GM10248 (cell line): Measurements from ENCODE around the gene LTA4H.

ENCODE experiments used
- CTCF ChIA-PET: fragments of 300-600 bp; sonication (Branson Sonifier 250); formaldehyde crosslinking; extraction: SDS; loops from one replicate; lab custom pipeline; 2021; ENCODE audit warnings: antibody characterized with exemption; lab: Yijun Ruan, JAX
- POLR2A ChIA-PET: fragments of 350-650 bp; sonication (Branson Sonifier 250); formaldehyde crosslinking; extraction: SDS; loops from one replicate; lab custom pipeline; 2020; ENCODE audit warnings: antibody characterized with exemption; lab: Yijun Ruan, JAX
- DNase-seq: peaks from one replicate; pipeline ENCODE4 v3.0.0; 2012; ENCODE audit errors: extremely low spot score
- CTCF ChIP-seq: IDR thresholded peaks from 2 replicates; pipeline ENCODE4 v1.5.1; 2012; ENCODE audit warnings: mild to moderate bottlenecking, low read depth; ENCODE audit errors: extremely low read depth, missing control alignments, control extremely low read depth

The LTA4H gene

GRCh38 chr12:96000858-96001257 is 34.5 kb downstream of the LTA4H start:
- DNase-seq: no peak
- ChIA-PET CTCF (interaction anchor here (1.1 to 3.6 kb wide), 8 partner anchors 10 to 214 kb away, joined by 3 to 28 read pairs (median 6); no protein-coding TSS in a partner anchor), POLR2A (no interaction called here)
- no peak for TF ChIP-seq CTCF

- no peak for TF ChIP-seq CTCF
- ChIA-PET POLR2A (interaction anchor here (0.6 kb wide), 1 partner anchor 1010 kb away, joined by 3 read pairs; no protein-coding TSS in a partner anchor), CTCF (interaction anchor here (0.9 to 3.6 kb wide), 23 partner anchors 8 to 518 kb away, joined by 3 to 28 read pairs (median 9); partner anchors contain the start of genes AMDHD1 and CCDC38)
- DNase-seq: no peak
Measured at GRCh38 chr12:95999484-95999883, 35.9 kb downstream of the LTA4H start.

GRCh38 chr12:95998611-95999286 is 36.6 kb downstream of the LTA4H start:
- POLR2A ChIA-PET: interaction anchor here (0.6 kb wide), 1 partner anchor 1009 kb away, joined by 3 read pairs; no protein-coding TSS in a partner anchor
- CTCF ChIA-PET: interaction anchor here (0.7 to 3.6 kb wide), 31 partner anchors 9 to 519 kb away, joined by 3 to 28 read pairs (median 5); partner anchors contain the start of genes AMDHD1 and CCDC38
- TF ChIP-seq CTCF: peak; percentile 70
- DNase-seq: peak; percentile 72

GRCh38 chr12:95997911-95998510 is 37.4 kb downstream of the LTA4H start:
- POLR2A ChIA-PET: no interaction called here
- no peak for TF ChIP-seq CTCF
- CTCF ChIA-PET: interaction anchor here (0.7 to 3.6 kb wide), 26 partner anchors 8 to 520 kb away, joined by 3 to 28 read pairs (median 9); partner anchors contain the start of genes AMDHD1 and CCDC38
- DNase-seq: no peak

GRCh38 chr12:95997276-95997675 is 38.1 kb downstream of the LTA4H start:
- CTCF ChIA-PET: interaction anchor here (1.0 to 1.3 kb wide), 3 partner anchors 17 to 453 kb away, joined by 3 read pairs; no protein-coding TSS in a partner anchor
- no peak for DNase-seq
- POLR2A ChIA-PET: no interaction called here
- TF ChIP-seq CTCF: no peak

- no peak for TF ChIP-seq CTCF
- no peak for DNase-seq
- CTCF ChIA-PET: interaction anchor here (0.7 to 1.0 kb wide), 2 partner anchors 10 to 18 kb away, joined by 3 read pairs; no protein-coding TSS in a partner anchor
- POLR2A ChIA-PET: no interaction called here
Measured at GRCh38 chr12:95996034-95996658, 39.2 kb downstream of the LTA4H start, which contains the start of gene HAL. Gene HAL, minus strand, starts transcription at chr12:95996344. Its CDS starts 434 bp downstream, at chr12:95995910.
